GM10266 (cell line): ENCODE results near the gene ACOT11.
"Not testable (repeated sequence)": the region's sequence is repeated elsewhere in the genome, so short reads cannot be mapped to it uniquely, and the experiment has no call there.

Experiments
- DNase-seq: peaks from one replicate; pipeline ENCODE4 v3.0.0; 2012; ENCODE audit errors: extremely low spot score
- CTCF ChIP-seq: IDR thresholded peaks from 2 replicates; pipeline ENCODE4 v1.5.1; 2012; ENCODE audit warnings: mild to moderate bottlenecking, low read depth; ENCODE audit not compliant: control insufficient read depth, insufficient read depth; ENCODE audit errors: missing control alignments

Gene ACOT11

GRCh38 chr1:54519709-54520108, 28.3 kb upstream of the ACOT11 start:
- no peak for DNase-seq
- TF ChIP-seq CTCF = no peak

GRCh38 chr1:54520631-54521321, 27.3 kb upstream of the ACOT11 start:
- no peak for DNase-seq
- TF ChIP-seq CTCF = no peak

- not testable (repeated sequence) for DNase-seq
These were observed 21.5 kb upstream of the ACOT11 start for GRCh38 chr1:54526565-54526964.

- TF ChIP-seq CTCF = no peak
These were observed 19.4 kb upstream of the ACOT11 start for GRCh38 chr1:54528613-54529012.

GRCh38 chr1:54532033-54532432, 16.0 kb upstream of the ACOT11 start:
- no peak for DNase-seq
- TF ChIP-seq CTCF = no peak

More at GRCh38 chr1:54528613-54529012, 19.4 kb upstream of the ACOT11 start:
- DNase-seq = no peak

DNA sequence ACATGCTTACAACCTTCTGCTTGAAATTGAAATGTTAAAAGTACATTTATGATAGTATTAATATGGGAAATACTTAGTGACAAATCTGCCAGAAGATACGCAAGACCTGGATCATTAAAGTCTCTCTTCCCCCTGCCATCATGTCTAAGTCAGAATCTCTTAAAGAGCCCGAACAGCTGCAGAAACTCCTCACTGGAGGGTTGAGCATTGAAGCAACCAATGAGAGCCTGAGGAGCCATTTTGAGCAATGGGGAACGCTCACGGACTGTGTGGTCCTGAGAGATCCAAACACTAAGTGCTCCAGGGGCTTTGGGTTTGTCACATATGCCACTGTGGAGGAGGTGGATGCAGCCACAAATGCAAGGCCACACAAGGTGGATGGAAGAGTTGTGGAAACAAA, 11.4 kb upstream of the ACOT11 start:
- DNase-seq = not testable (repeated sequence)

- no peak for DNase-seq
- no peak for TF ChIP-seq CTCF
These were observed 10.4 kb upstream of the ACOT11 start for GRCh38 chr1:54537611-54538010.

- no peak for TF ChIP-seq CTCF
- no peak for DNase-seq
These were observed 9.5 kb upstream of the ACOT11 start for GRCh38 chr1:54538538-54538937.
